Panc1 (cell line): ENCODE results near the gene LGI4. TPM values are rescaled to one million over a fixed set of nuclear protein-coding genes. Genes with fewer than 3 reads are reported as not detected.

Source experiments
- ATAC-seq: fragments of 200-7000 bp; cut with Tn5 transposase; 2 replicates; pipeline ENCODE4 v1.9.1; 2020; ENCODE audit warnings: mild to moderate bottlenecking, moderate library complexity
- BruUV-seq: library from RNA; stranded (reverse); fragments of 400-500 nt; replicated peaks from 2 replicates; lab custom pipeline; 2021; lab: Mats Ljungman, UMichigan
- CTCF ChIA-PET: fragments of 300-600 bp; sonication (Branson Sonifier 250); formaldehyde crosslinking; loops from one replicate; lab custom pipeline; 2022; ENCODE audit warnings: antibody characterized with exemption; lab: Charles Lee
- POLR2A ChIA-PET: fragments of 300-600 bp; sonication (Branson Sonifier 250); formaldehyde crosslinking; loops from one replicate; lab custom pipeline; 2022; ENCODE audit warnings: antibody characterized with exemption; lab: Charles Lee
- DNase-seq: peaks from one replicate; pipeline ENCODE4 v3.0.0-alpha.2; 2010; ENCODE audit warnings: low read depth, low spot score
- H3K27ac ChIP-seq: 2 replicates; pipeline ENCODE4 v1.5.1; 2011; ENCODE audit warnings: mild to moderate bottlenecking, low read length, inconsistent platforms
- H3K27me3 ChIP-seq: fragments of 200-500 bp; sonication (Bioruptor generic); 2 replicates; pipeline ENCODE4 v1.6.0; 2014; ENCODE audit warnings: low read length, inconsistent platforms; ENCODE audit not compliant: control insufficient read depth, insufficient read depth
- H3K36me3 ChIP-seq: fragments of 200-500 bp; sonication (Bioruptor generic); 2 replicates; pipeline ENCODE4 v1.5.1; 2014; ENCODE audit warnings: inconsistent platforms, mild to moderate bottlenecking, low read length, moderate library complexity; ENCODE audit not compliant: control insufficient read depth, insufficient read depth
- H3K4me1 ChIP-seq: 2 replicates; pipeline ENCODE4 v1.5.1; 2011; ENCODE audit warnings: inconsistent platforms, mild to moderate bottlenecking, low read length, moderate library complexity; ENCODE audit not compliant: control insufficient read depth, insufficient read depth
- H3K4me3 ChIP-seq, 2 experiments: 2 replicates each; pipeline ENCODE4 v1.5.1; 2011 to 2012; ENCODE audit warnings: low read depth in 2 of 2, low read length in 2 of 2, mild to moderate bottlenecking in 2 of 2, inconsistent platforms in 1 of 2, moderate library complexity in 1 of 2
- H3K9me3 ChIP-seq: fragments of 200-500 bp; sonication (Bioruptor generic); 2 replicates; pipeline ENCODE4 v1.5.1; 2014; ENCODE audit warnings: low read depth, mild to moderate bottlenecking, inconsistent platforms, low read length, moderate library complexity; ENCODE audit not compliant: control insufficient read depth, insufficient read depth
- CTCF ChIP-seq: fragments of 450-650 bp; IDR thresholded peaks from 2 replicates; pipeline ENCODE4 v1.5.1; 2017; ENCODE audit warnings: mild to moderate bottlenecking
- POLR2AphosphoS5 ChIP-seq: IDR thresholded peaks from 2 replicates; pipeline ENCODE4 v1.6.1; 2012; ENCODE audit warnings: mild to moderate bottlenecking, low read depth, low read length, moderate library complexity
- REST ChIP-seq, 2 experiments: IDR thresholded peaks; 2 replicates each; pipeline ENCODE4 v1.6.1; 2011 to 2012; ENCODE audit warnings: low read depth in 2 of 2, control low read depth in 1 of 2, low read length in 1 of 2, mild to moderate bottlenecking in 1 of 2, moderate library complexity in 1 of 2; ENCODE audit not compliant: insufficient read depth in 1 of 2
- SIN3A ChIP-seq: IDR thresholded peaks from 2 replicates; pipeline ENCODE4 v1.6.1; 2012; ENCODE audit warnings: low read depth, mild to moderate bottlenecking, low read length, moderate library complexity, borderline replicate concordance; ENCODE audit not compliant: insufficient read depth
- TCF7L2 ChIP-seq: IDR thresholded peaks from 2 replicates; pipeline ENCODE4 v1.6.1; 2011; ENCODE audit warnings: mild to moderate bottlenecking, low read depth, low read length, inconsistent platforms
- in situ Hi-C: cut with HindIII; loops from 2 replicates; pipeline ENCODE4 v1.10.0; 2016; ENCODE audit warnings: low sequenced_read_pairs, low pct_unique_long_range_greater_than_20kb
- intact Hi-C: fragments of 100-400 bp; cut with micrococcal nuclease; formaldehyde crosslinking; loops from one replicate; pipeline ENCODE4 v1.10.0; 2022; ENCODE audit not compliant: unreplicated experiment
- total RNA-seq: library from RNA; stranded (reverse); gene quantifications from one replicate; pipeline ENCODE4 v1.2.1, GENCODE V29; 2021; ENCODE audit not compliant: unreplicated experiment

The LGI4 gene
- total RNA-seq, 1 experiment from 2014 or later: 0.18 TPM

- H3K4me1 ChIP-seq: no peaks in the 10 kb centered on the region
- H3K4me3 ChIP-seq: no peak overlapping the region
- H3K9me3 ChIP-seq: peaks cover 33% of the 10 kb centered on the region; the same call in 1 of the 2 replicates
- ChIA-PET POLR2A (no interaction called here), CTCF (no interaction called here)
- no peaks in the 10 kb centered on the region for H3K27me3 ChIP-seq
- in situ Hi-C loops (no loop called here), intact Hi-C loops (no loop called here)
- no peaks in the 10 kb centered on the region for H3K36me3 ChIP-seq
- no TSS peak for BruUV-seq
- DNase-seq (no peak), ATAC-seq (no peak)
- TF ChIP-seq SIN3A (no peak), CTCF (no peak), POLR2AphosphoS5 (no peak), REST (IDR thresholded peaks at IDR 0.05; ENCODE audit: insufficient read depth in 1 of 2, low read depth in 2 of 2, low read length in 1 of 2) (no peak), TCF7L2 (no peak)
- H3K27ac ChIP-seq: no peak overlapping the region
Measured at GRCh38 chr19:35167251-35168119, 32.6 kb upstream of the LGI4 start.

- BruUV-seq: no TSS peak
- TF ChIP-seq SIN3A (no peak), TCF7L2 (no peak), POLR2AphosphoS5 (no peak), CTCF (no peak), REST (IDR thresholded peaks at IDR 0.05; ENCODE audit: insufficient read depth in 1 of 2, low read depth in 2 of 2, low read length in 1 of 2) (no peak)
- no peaks in the 10 kb centered on the region for H3K36me3 ChIP-seq
- H3K27ac ChIP-seq: no peak overlapping the region
- no peak for DNase-seq
- no peaks in the 10 kb centered on the region for H3K27me3 ChIP-seq
- H3K9me3 ChIP-seq: peaks cover 33% of the 10 kb centered on the region; the same call in 1 of the 2 replicates
- no peak overlapping the region for H3K4me3 ChIP-seq
- ATAC-seq: no peak
- CTCF ChIA-PET: no interaction called here
- in situ Hi-C loops: no loop called here
- intact Hi-C loops: no loop called here
- no peaks in the 10 kb centered on the region for H3K4me1 ChIP-seq
- POLR2A ChIA-PET: no interaction called here
Measured at GRCh38 chr19:35166100-35167063, 31.5 kb upstream of the LGI4 start.
